Measurements from ENCODE around the gene ADAMTS17.
A peak's percentile ranks its signal among the peaks of the same experiment; 100 is the strongest.

ADAMTS17 gene

GRCh38 chr15:100334015-100334414 lies 7.8 kb downstream of the ADAMTS17 start:
- no peak for ATAC-seq
- no peak overlapping the region for H3K4me3 Mint-ChIP-seq
- peaks cover 77% of the 10 kb centered on the region for H3K4me1 Mint-ChIP-seq
- peaks cover 52% of the 10 kb centered on the region for H3K27me3 Mint-ChIP-seq
- H3K27ac Mint-ChIP-seq: no peak overlapping the region
- no peaks in the 10 kb centered on the region for H3K9me3 Mint-ChIP-seq
- DNase-seq: no peak

DNA sequence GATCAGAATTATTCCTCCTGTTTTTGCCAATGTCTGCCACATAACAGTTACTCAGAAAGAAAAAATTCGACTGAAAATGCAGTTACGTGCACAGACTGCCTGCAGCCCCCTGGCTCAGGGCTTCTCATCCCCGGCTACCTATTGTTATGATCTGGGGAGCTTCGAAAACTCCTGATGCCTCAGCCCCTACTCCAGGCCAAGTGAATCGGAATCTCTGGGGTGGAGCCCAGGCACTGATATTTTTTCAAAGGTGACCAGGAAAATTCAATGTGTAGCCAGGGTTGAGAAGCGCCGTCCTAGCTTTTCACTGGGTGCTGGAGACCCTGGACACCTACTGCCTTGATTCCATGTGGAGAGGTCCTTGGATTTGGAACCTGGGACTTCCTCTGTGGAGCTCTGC lies 8.5 kb downstream of the ADAMTS17 start:
- Mint-ChIP-seq H3K27ac (no peak overlapping the region), H3K4me3 (no peak overlapping the region), H3K9me3 (no peaks in the 10 kb centered on the region), H3K4me1 (peaks cover 73% of the 10 kb centered on the region), H3K27me3 (peaks cover 46% of the 10 kb centered on the region)
- DNase-seq: no peak
- ATAC-seq: no peak

DNA sequence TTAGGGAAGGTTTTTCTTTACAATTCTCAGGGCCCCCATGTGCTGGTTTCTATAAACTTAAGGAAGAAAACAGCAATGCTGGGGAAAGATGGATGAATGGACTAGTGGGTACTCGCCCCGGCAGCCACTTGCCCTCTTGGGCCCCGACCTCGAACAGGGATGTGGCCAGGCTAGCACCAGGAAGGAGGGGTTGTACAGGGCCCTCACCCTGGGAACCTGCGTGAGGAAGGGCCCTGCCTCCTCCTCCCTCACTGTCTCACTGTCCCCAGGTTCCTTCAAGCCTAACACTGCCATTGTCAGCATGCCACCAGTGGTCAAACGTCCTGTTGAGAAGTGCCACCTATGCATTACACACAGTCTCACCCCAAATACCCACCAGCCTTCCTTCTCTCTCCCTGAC lies 9.1 kb downstream of the ADAMTS17 start:
- ATAC-seq (no peak), DNase-seq (no peak)
- peaks cover 43% of the 10 kb centered on the region for H3K27me3 Mint-ChIP-seq
- H3K9me3 Mint-ChIP-seq: no peaks in the 10 kb centered on the region
- H3K27ac Mint-ChIP-seq: no peak overlapping the region
- H3K4me3 Mint-ChIP-seq: no peak overlapping the region
- H3K4me1 Mint-ChIP-seq: peaks cover 73% of the 10 kb centered on the region

- DNase-seq (no peak), ATAC-seq (no peak)
- peaks cover 39% of the 10 kb centered on the region for H3K27me3 Mint-ChIP-seq
- H3K4me3 Mint-ChIP-seq: no peak overlapping the region
- no peak overlapping the region for H3K27ac Mint-ChIP-seq
- H3K4me1 Mint-ChIP-seq: peaks cover 73% of the 10 kb centered on the region
- no peaks in the 10 kb centered on the region for H3K9me3 Mint-ChIP-seq
Measured at GRCh38 chr15:100332231-100332630, 9.5 kb downstream of the ADAMTS17 start.

GRCh38 chr15:100330629-100331215 lies 11.1 kb downstream of the ADAMTS17 start:
- Mint-ChIP-seq H3K4me1 (peaks cover 71% of the 10 kb centered on the region), H3K4me3 (peak overlapping the region; percentile 61 to 71), H3K27me3 (peaks cover 35% of the 10 kb centered on the region), H3K9me3 (no peaks in the 10 kb centered on the region), H3K27ac (no peak overlapping the region)
- ATAC-seq: peak; percentile 94
- DNase-seq: peak; percentile 24 to 54

- Mint-ChIP-seq H3K27me3 (peaks cover 30% of the 10 kb centered on the region), H3K9me3 (no peaks in the 10 kb centered on the region), H3K4me1 (peaks cover 66% of the 10 kb centered on the region), H3K4me3 (peak overlapping the region; percentile 61 to 71), H3K27ac (no peak overlapping the region)
- DNase-seq: peak; percentile 22 to 60
- peak; percentile 82 for ATAC-seq
Measured at GRCh38 chr15:100330221-100330620, 11.6 kb downstream of the ADAMTS17 start.

DNA sequence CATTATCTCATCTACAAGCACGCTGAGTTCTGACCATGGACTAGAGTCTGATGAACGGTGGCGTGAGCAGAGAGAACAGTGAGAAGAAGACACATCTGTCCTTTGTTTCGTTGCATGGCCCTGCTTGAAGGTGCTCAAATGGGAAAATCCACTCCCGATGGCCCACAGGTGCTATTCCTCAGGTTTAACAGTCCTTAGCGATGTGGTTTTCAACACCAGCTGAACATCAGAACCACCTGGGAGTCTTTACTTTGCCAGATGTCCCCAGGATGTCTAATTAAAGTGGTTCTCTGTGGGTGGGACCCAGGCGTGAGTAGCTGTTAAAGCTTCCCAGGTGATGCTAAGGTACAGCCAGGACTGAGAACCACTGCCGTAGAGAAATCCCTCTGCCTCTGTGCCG lies 13.0 kb downstream of the ADAMTS17 start:
- peaks cover 21% of the 10 kb centered on the region for H3K27me3 Mint-ChIP-seq
- no peak overlapping the region for H3K27ac Mint-ChIP-seq
- DNase-seq (no peak), ATAC-seq (no peak)
- H3K4me1 Mint-ChIP-seq: peaks cover 51% of the 10 kb centered on the region
- no peaks in the 10 kb centered on the region for H3K9me3 Mint-ChIP-seq
- H3K4me3 Mint-ChIP-seq: no peak overlapping the region

DNA sequence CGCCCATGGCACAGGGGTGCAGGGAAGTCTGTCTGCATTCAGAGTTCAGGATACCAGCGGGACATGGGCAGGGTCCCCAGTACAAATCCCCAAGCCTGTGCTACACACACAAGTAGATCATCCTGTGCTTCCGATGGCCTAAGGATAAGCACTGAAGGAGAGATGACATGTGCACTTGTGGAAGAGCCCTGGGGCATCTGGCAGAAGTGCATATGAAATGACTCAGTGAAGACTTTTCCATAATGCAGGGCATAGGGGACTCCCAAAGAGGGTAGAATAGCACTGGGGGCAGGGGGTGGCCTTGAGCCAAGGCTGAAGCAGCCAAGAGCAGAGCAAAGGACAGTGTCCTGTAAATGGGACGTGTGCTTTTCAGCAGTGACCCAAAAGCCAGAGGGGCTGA lies 22.9 kb downstream of the ADAMTS17 start:
- Mint-ChIP-seq H3K27ac (peak overlapping the region in 1 of 2 donors; percentile 8), H3K4me1 (no peaks in the 10 kb centered on the region), H3K4me3 (no peak overlapping the region), H3K27me3 (no peaks in the 10 kb centered on the region), H3K9me3 (peaks cover 4 to 23% of the 10 kb centered on the region in 2 donors)
- DNase-seq (no peak), ATAC-seq (no peak)

DNA sequence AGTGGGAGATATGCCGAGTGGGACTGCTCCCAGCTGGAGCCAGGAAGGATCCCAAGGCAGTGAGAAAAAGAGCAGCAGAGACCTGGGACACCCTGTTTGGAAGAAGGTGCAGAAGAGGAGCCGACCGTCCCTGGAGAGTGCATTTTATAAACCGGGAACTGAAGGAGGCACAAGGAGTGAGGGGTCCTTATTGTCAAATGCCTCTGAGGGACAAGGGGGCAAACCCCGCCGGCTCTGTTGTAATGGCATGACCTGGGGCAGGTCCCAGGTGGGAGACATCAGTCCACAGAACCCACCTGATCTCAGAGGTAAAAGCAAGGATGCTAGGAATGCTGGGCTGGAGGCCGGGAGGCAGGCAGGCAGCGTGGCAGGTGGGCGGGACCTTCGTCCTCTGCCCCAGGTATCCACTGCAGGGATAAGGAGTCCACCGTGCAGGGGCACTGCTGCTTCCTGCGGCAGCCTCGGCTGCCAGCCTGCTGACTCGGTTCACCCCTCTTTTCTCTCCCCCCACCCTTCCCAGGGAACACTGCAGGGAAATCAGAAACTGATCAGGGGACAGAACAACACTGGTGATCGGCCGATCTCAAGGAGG lies 26.9 kb downstream of the ADAMTS17 start:
- peak overlapping the region in 1 of 2 donors; percentile 90 for H3K27ac Mint-ChIP-seq
- no peaks in the 10 kb centered on the region for H3K27me3 Mint-ChIP-seq
- H3K4me3 Mint-ChIP-seq: no peak overlapping the region
- ATAC-seq: no peak
- peaks cover 0 to 28% of the 10 kb centered on the region in 2 donors for H3K9me3 Mint-ChIP-seq
- no peak for DNase-seq
- no peaks in the 10 kb centered on the region for H3K4me1 Mint-ChIP-seq

DNA sequence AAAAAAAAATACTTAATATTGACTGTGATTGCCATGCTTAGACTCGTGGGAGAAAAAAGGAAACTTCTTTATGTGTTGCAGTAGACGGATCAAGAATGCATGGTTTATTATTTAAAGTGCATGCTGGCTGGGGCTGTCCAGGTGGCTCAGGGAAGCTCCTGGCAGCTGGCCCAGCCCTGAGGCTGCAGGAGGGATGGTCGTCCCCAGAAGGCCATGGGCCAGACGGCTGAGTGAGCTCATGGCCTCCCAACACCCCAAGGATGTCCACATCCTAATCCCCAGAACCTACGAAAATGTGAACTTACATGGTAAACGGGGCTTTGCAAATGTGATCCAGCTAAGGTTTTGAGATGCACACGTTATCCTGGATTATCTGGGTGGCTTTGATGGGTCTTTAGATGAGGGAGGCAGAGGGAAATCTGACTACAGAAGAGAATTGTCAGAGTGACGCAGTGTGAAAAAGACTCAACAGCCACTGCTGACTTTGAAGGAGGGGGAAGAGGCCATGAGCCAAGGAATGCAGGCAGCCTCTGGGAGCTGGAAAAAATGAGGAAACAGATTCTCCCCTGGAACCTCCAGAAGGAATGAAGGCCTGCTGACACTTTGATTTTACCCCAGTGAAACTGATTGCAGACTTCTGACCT lies 29.8 kb downstream of the ADAMTS17 start:
- no peak for ATAC-seq
- Mint-ChIP-seq H3K9me3 (peaks cover 0 to 9% of the 10 kb centered on the region in 2 donors), H3K4me3 (no peak overlapping the region), H3K27ac (no peak overlapping the region), H3K27me3 (no peaks in the 10 kb centered on the region), H3K4me1 (peaks cover 13% of the 10 kb centered on the region)
- no peak for DNase-seq

DNA sequence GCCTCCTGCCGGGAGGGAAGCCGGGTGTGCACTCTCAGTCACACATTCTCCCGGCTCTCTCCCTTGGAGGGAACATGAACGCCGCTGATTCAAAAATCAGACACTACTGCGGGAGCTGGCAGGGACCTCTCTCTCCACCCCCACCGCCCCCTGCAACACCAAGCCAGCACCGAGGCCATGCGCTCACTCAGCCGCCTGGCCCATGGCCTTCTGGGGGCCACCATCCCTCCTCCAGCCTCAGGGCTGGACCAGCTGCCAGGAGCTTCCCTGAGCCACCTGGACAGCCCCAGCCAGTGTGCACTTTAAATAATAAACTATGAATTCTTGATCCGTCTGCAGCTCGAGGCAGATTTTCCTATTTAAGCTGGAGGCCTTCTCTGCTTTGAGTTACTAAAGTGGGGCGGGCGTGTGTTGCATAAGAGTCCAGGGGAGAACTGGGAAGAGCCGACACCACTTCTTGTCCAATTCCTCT lies 30.6 kb downstream of the ADAMTS17 start:
- peaks cover 0 to 9% of the 10 kb centered on the region in 2 donors for H3K9me3 Mint-ChIP-seq
- no peak overlapping the region for H3K4me3 Mint-ChIP-seq
- DNase-seq (no peak), ATAC-seq (no peak)
- no peaks in the 10 kb centered on the region for H3K27me3 Mint-ChIP-seq
- no peak overlapping the region for H3K27ac Mint-ChIP-seq
- H3K4me1 Mint-ChIP-seq: peaks cover 14% of the 10 kb centered on the region

DNA sequence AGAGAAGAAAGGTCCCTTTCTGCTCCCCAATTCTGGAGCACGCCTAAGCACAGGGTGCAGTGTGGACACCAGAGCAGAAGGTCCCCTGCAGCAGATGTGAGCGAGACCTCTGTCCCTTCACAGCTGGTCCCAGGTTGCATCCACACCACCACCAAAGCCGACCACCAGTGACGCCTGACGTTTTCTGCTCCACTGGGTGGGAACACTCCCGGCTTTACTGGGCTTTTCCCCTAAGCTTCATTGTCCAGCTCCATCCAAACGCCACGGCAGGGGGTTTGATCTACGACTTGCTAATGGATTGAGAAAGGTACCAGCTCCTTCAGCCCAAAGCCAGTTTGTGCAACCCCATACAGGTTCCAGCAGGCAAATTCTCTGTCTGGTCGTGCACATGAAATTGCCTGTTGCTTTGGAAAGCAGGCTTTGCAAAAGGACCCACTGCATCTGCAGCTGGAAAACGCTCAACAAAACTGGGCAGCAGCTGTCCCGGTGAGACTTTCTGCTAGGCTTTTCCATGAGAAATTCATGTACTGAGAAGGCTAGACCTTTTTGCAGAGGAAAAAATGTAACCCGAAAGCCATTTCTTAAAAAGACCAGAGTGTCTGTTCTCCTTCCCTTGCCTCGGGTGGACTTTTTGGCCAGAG lies 31.1 kb downstream of the ADAMTS17 start:
- Mint-ChIP-seq H3K9me3 (peaks cover 0 to 9% of the 10 kb centered on the region in 2 donors), H3K27me3 (no peaks in the 10 kb centered on the region), H3K4me3 (no peak overlapping the region), H3K4me1 (peaks cover 14% of the 10 kb centered on the region), H3K27ac (no peak overlapping the region)
- no peak for DNase-seq
- ATAC-seq: no peak

GRCh38 chr15:100310041-100310405 lies 31.8 kb downstream of the ADAMTS17 start:
- ATAC-seq (no peak), DNase-seq (no peak)
- peaks cover 14% of the 10 kb centered on the region for H3K4me1 Mint-ChIP-seq
- no peaks in the 10 kb centered on the region for H3K27me3 Mint-ChIP-seq
- H3K9me3 Mint-ChIP-seq: peaks cover 0 to 9% of the 10 kb centered on the region in 2 donors
- no peak overlapping the region for H3K27ac Mint-ChIP-seq
- H3K4me3 Mint-ChIP-seq: no peak overlapping the region

DNA sequence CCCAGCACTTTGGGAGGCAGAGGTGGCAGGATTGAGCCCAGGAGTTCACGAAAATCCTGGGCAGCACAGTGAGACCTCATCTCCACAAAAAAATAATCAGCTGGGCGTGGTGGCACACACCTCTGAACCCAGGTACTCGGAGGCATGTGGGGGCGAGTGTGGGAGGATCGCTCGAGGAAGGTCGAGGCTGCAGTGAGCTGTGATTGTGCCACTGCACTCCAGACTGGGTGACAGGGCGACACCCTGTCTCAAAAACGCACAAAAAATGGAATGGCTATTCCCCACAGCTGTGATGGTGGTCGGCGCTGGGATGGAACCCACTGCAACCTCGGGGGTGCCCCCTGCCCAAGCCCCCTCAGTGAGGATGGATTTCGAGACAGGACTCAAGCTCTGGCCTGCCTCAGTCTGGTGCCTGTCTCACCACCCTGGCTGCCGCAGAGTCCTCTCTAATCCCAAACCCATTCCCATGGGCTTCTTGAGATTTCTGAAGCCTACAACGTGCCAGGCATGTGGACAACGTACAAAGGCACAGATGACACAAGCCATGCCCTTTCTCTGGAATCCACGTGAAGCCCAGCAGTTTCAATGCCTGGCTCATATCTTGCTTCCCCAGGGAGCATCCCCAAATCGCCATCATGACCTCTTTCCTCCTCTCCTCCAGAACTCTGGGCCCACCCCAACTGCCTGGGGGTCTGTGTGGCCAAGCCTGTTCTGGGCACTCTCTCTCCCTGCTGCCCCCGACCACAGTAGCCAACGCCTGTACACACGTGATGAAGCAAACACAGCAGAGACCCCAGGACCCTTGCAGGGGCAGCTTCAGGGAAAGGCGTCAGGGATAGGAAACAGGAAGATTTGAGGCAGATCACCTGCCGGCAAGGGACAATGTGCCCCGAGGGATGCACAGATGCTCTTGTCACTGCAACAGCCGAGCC lies 32.4 kb downstream of the ADAMTS17 start:
- peaks cover 0 to 9% of the 10 kb centered on the region in 2 donors for H3K9me3 Mint-ChIP-seq
- H3K27ac Mint-ChIP-seq: no peak overlapping the region
- ATAC-seq (no peak), DNase-seq (no peak)
- peaks cover 14% of the 10 kb centered on the region for H3K4me1 Mint-ChIP-seq
- no peaks in the 10 kb centered on the region for H3K27me3 Mint-ChIP-seq
- no peak overlapping the region for H3K4me3 Mint-ChIP-seq

DNA sequence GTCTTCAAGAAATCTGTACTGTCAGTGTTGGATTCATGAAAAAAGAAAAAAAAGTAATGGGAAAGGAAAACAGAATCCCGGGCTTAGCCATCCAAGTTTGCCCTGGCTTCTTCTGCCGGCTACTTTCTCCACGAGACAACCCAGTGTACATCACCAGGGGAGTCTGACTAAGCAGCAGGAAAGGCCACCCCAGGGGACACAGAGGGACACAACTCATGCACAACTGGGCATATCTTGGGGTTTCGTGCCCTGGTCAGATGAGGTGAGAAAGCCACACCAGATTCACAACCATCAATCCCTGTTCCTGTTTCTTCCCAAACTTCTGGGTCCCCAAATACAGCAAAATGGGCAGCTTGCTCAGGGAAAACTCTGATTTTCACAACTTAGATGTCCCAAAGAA lies 33.2 kb downstream of the ADAMTS17 start:
- no peak overlapping the region for H3K27ac Mint-ChIP-seq
- peaks cover 14% of the 10 kb centered on the region for H3K4me1 Mint-ChIP-seq
- ATAC-seq: no peak
- H3K9me3 Mint-ChIP-seq: peaks cover 0 to 9% of the 10 kb centered on the region in 2 donors
- DNase-seq: no peak
- no peaks in the 10 kb centered on the region for H3K27me3 Mint-ChIP-seq
- no peak overlapping the region for H3K4me3 Mint-ChIP-seq

All from stimulated activated naive CD8-positive, alpha-beta T cell treated with anti-CD3 and anti-CD28 coated beads, Interleukin-15, amount 100 ng/mL, for 72 hours (primary cell).